HepG2 (cell line): ENCODE results near the gene INTS15. TPM values are rescaled to one million over a fixed set of nuclear protein-coding genes. Genes with fewer than 3 reads are reported as not detected.

Experiments
- AFF4 ChIP-seq: sonication (generic); formaldehyde crosslinking; IDR thresholded peaks from 2 replicates; pipeline ENCODE4 v1.4.0; 2020; ENCODE audit warnings: missing genetic modification reagents
- FOXA1 ChIP-seq, 2 experiments: fragments of 450-650 bp in 1 of 2; sonication (generic) in 1 of 2; formaldehyde crosslinking in 1 of 2; IDR thresholded peaks; 2 replicates each; pipeline versions ENCODE4 v1.4.0 to v1.6.1; 2016 to 2020; ENCODE audit warnings: missing genetic modification reagents in 1 of 2
- HMGXB4 ChIP-seq, 2 experiments: sonication (generic) in 1 of 2; formaldehyde crosslinking in 1 of 2; IDR thresholded peaks; 2 replicates each; pipeline versions ENCODE4 v1.4.0 to v1.6.1; 2018 to 2020; ENCODE audit warnings: missing genetic modification reagents in 2 of 2, borderline replicate concordance in 1 of 2, low read depth in 1 of 2, mild to moderate bottlenecking in 1 of 2, missing biosample characterization in 1 of 2
- NFE2L2 ChIP-seq: fragments of 150-350 bp; IDR thresholded peaks from 2 replicates; pipeline ENCODE4 v1.6.1; 2014; ENCODE audit warnings: low read length
- PAF1 ChIP-seq: IDR thresholded peaks from 2 replicates; pipeline ENCODE4 v1.6.1; 2016; ENCODE audit warnings: missing genetic modification reagents, missing compliant biosample characterization
- RAD21 ChIP-seq: fragments of 450-650 bp; formaldehyde crosslinking; IDR thresholded peaks from 2 replicates; pipeline ENCODE4 v1.5.0; 2020; ENCODE audit warnings: mild to moderate bottlenecking
- SALL1 ChIP-seq: sonication (generic); formaldehyde crosslinking; IDR thresholded peaks from 2 replicates; pipeline ENCODE4 v1.8.0; 2022; ENCODE audit warnings: mild to moderate bottlenecking, missing genetic modification reagents
- SMC3 ChIP-seq: IDR thresholded peaks from 2 replicates; pipeline ENCODE4 v1.6.1; 2011; ENCODE audit warnings: low read length, improper control_type of control experiment
- ZBTB26 ChIP-seq: IDR thresholded peaks from 2 replicates; pipeline ENCODE4 v1.6.1; 2016; ENCODE audit warnings: missing compliant biosample characterization, missing genetic modification reagents, borderline replicate concordance
- polyA plus RNA-seq, 8 experiments: library from polyadenylated mRNA; depleted of rRNA in 3 of 8; stranded (reverse) in 7 of 8; unstranded in 1 of 8; fragments of >200 nt; fragmentation: Illumina TruSeq in 4 of 8; extraction: Trizol in 4 of 8; gene quantifications; 2 replicates each; pipeline versions ENCODE4 v1.2.1 to v1.2.3, GENCODE V29; 2011 to 2016; ENCODE audit warnings: low read depth in 4 of 8, missing spikeins in 1 of 8, mixed read lengths in 1 of 8; ENCODE audit not compliant: insufficient read depth in 1 of 8
- total RNA-seq, 5 experiments: library from RNA; depleted of rRNA; stranded (reverse); fragments of >200 nt; fragmentation: Illumina TruSeq; extraction: Trizol; gene quantifications; 2 replicates each; pipeline ENCODE4 v1.2.3, GENCODE V29; 2016; ENCODE audit warnings: low read depth in 1 of 5

The INTS15 gene
- total and polyA plus RNA-seq, 2 of the 13 experiments (the other 11 are each of a cell fraction or from before 2014, with no cell fraction given): 16.3 to 25.7 TPM

GRCh38 chr7:6558837-6559236 lies 31.0 kb upstream of the INTS15 start (continued):
- TF ChIP-seq AFF4 (CRISPR knock-in tag) (no peak), HMGXB4 (CRISPR knock-in tag; IDR thresholded peaks at IDR 0.05; ENCODE audit: borderline replicate concordance in 1 of 2, low read depth in 1 of 2) (peak in 1 of 2 experiments; percentile 30; a peak in 1 of 4 replicates), SMC3 (peak; percentile 66), NFE2L2 (no peak), SALL1 (CRISPR knock-in tag) (peak; percentile 24; the same call in 1 of the 2 replicates), FOXA1 (IDR thresholded peaks at IDR 0.05) (no peak), FOXA1 (CRISPR knock-in tag; IDR thresholded peaks at IDR 0.05) (peak; percentile 49), ZBTB26 (no peak), RAD21 (CRISPR knock-in tag) (peak; percentile 36; the same call in 1 of the 2 replicates), PAF1 (CRISPR knock-in tag) (no peak)
